Heart right ventricle (tissue), 16 donors: ENCODE data around the gene C1R. TPM values are rescaled to one million over a fixed set of nuclear protein-coding genes. Genes with fewer than 3 reads are reported as not detected.

Experiments
- ATAC-seq, 8 donors: fragments of 200-7000 bp; cut with Tn5 transposase; one replicate each; pipeline ENCODE4 v1.9.1; 2020; ENCODE audit warnings: mild to moderate bottlenecking in 8 of 8, moderate library complexity in 8 of 8, moderate number of reproducible peaks in 1 of 8
- DNase-seq, 2 donors: peaks; one replicate each; pipeline ENCODE4 v3.0.0-alpha.2; 2020
- H3K27ac ChIP-seq, 10 donors: fragments of 200-600 bp; sonication (generic) in 2 of 10; one replicate each; pipeline versions ENCODE4 v1.5.0 to v1.8.0; 2020 to 2022; ENCODE audit warnings: mild to moderate bottlenecking in 3 of 10
- H3K27me3 ChIP-seq, 7 donors: fragments of 200-600 bp; one replicate each; pipeline ENCODE4 v1.8.0; 2021 to 2022; ENCODE audit warnings: mild to moderate bottlenecking in 2 of 7
- H3K36me3 ChIP-seq, 9 donors: fragments of 200-600 bp; sonication (generic) in 1 of 9; one replicate each; pipeline versions ENCODE4 v1.5.0 to v1.8.0; 2020 to 2022; ENCODE audit warnings: mild to moderate bottlenecking in 2 of 9
- H3K4me1 ChIP-seq, 9 donors: fragments of 200-600 bp; sonication (generic) in 1 of 9; one replicate each; pipeline versions ENCODE4 v1.5.0 to v1.8.0; 2020 to 2022; ENCODE audit warnings: mild to moderate bottlenecking in 4 of 9
- H3K4me3 ChIP-seq, 10 donors: fragments of 200-600 bp; sonication (generic) in 2 of 10; one replicate each; pipeline versions ENCODE4 v1.5.0 to v1.8.0; 2020 to 2022; ENCODE audit warnings: mild to moderate bottlenecking in 7 of 10, moderate library complexity in 2 of 10
- H3K9me3 ChIP-seq, 11 donors: fragments of 200-600 bp in 10 of 11; sonication (generic) in 2 of 11; one replicate each; pipeline versions ENCODE4 v1.5.0 to v1.8.0; 2013 to 2022; ENCODE audit warnings: mild to moderate bottlenecking in 2 of 11, control low read depth in 1 of 11, moderate library complexity in 1 of 11
- WGBS, 2 donors: extraction: QIAGEN DNeasy Blood & Tissue Kit; methylation state at CpG; one replicate each; pipeline ENCODE4 v1.1.7; 2013; ENCODE audit warnings: inconsistent platforms in 1 of 2; 5-methylcytosine and 5-hydroxymethylcytosine counted together
- intact Hi-C, 10 donors: fragments of 100-400 bp; cut with DNase I; formaldehyde crosslinking; loops; one replicate each; pipeline versions ENCODE4 v1.11.1 to v1.14.2; 2022
- polyA plus RNA-seq, 2 donors: library from polyadenylated mRNA; stranded (reverse); fragments of 200-250 nt; gene quantifications; one replicate each; pipeline ENCODE4 v1.2.3, GENCODE V29; 2013
- total RNA-seq, 10 donors: library from RNA; stranded (reverse); fragmentation: NEBNext Ultra II Directional in 3 of 10; extraction: Animal tissue kit (Norgen Biotek cat#: 25700) in 3 of 10; gene quantifications; one replicate each; pipeline versions ENCODE4 v1.2.1 to v1.2.4, GENCODE V29; 2021 to 2023
- TF ChIP-seq, protein P1 (sequence below), 9 donors: fragments of 200-600 bp; sonication (generic) in 2 of 9; IDR thresholded peaks; one replicate each; pipeline versions ENCODE4 v1.5.0 to v1.8.0; 2021 to 2022; ENCODE audit warnings: antibody characterized with exemption in 9 of 9, mild to moderate bottlenecking in 5 of 9, moderate library complexity in 1 of 9
- donor health status: Arrhythmogenic right ventricular cardiomyopathy.
- donor health status: ischemic (EF 13 %, LVEDD 7.1; RV severe dilation, severe dysfunction).
- donor health status: healthy with polysubstance abuse.
- donor health status: DM: no; HTN: yes; CAD: no.
- donor health status: DM: no; HTN: no; CAD: no.
- donor health status: ischemic (EF 25% LVEDD 6.9; RV normal size, moderate dysfunction).
- donor health status: ischemic (EF 25% LVEDD 5.7; RV mildly dilated, moderate dysfunction).
- donor health status: healthy.
- donor health status: DM: yes; HTN: yes; CAD: no.
- donor health status: Ischemic cardiomyopathy.
- donor health status: ischemic (EF 35%, LVEDD 5.7; RV mildly dilated, moderate dysfunction).
- donor health status: nonischemic (EF 11% LVEDD 7.7; RV severe dilation, severe dysfunction).
- donor health status: DM: yes; HTN: yes; CAD: no.
- donor health status: PGD.
- donor health status: ischemic (EF 29% LVEDD 5.4; RV normal size, mild dysfunction).
- donor health status: nonischemic (EF 23%, LVEDD 6.1; RV moderate dilation, normal function).

The C1R gene
- total and polyA plus RNA-seq, 12 donors = 19.9 to 238 (median 71.9) TPM

GRCh38 chr12:7068240-7068993 is 23.8 kb downstream of the C1R start:
- no peak overlapping the region for H3K4me3 ChIP-seq
- 36 to 49% methylated on average over 11 of the region's 11 CpGs for WGBS, 2 donors
- peaks cover 0 to 25% (median 18%) of the 10 kb centered on the region in 9 donors for H3K4me1 ChIP-seq
- TF ChIP-seq, protein P1, sequence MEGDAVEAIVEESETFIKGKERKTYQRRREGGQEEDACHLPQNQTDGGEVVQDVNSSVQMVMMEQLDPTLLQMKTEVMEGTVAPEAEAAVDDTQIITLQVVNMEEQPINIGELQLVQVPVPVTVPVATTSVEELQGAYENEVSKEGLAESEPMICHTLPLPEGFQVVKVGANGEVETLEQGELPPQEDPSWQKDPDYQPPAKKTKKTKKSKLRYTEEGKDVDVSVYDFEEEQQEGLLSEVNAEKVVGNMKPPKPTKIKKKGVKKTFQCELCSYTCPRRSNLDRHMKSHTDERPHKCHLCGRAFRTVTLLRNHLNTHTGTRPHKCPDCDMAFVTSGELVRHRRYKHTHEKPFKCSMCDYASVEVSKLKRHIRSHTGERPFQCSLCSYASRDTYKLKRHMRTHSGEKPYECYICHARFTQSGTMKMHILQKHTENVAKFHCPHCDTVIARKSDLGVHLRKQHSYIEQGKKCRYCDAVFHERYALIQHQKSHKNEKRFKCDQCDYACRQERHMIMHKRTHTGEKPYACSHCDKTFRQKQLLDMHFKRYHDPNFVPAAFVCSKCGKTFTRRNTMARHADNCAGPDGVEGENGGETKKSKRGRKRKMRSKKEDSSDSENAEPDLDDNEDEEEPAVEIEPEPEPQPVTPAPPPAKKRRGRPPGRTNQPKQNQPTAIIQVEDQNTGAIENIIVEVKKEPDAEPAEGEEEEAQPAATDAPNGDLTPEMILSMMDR (IDR thresholded peaks at IDR 0.05) = no peak
- peak; percentile 47 to 55 for DNase-seq
- H3K27me3 ChIP-seq = no peaks in the 10 kb centered on the region
- intact Hi-C loops = loop anchor here in 1 of 10 donors (2.0 kb wide), 1 partner anchor 24 kb away; the partner anchor contains the start of gene C1R
- H3K27ac ChIP-seq = peak overlapping the region in 8 of 10 donors; percentile 20 to 74 (median 49)
- peaks cover 0 to 53% (median 0%) of the 10 kb centered on the region in 9 donors for H3K36me3 ChIP-seq
- peak; percentile 65 to 96 (median 90) for ATAC-seq
- no peaks in the 10 kb centered on the region for H3K9me3 ChIP-seq

GRCh38 chr12:7067096-7067495 is 25.1 kb downstream of the C1R start:
- H3K27ac ChIP-seq = no peak overlapping the region
- WGBS, 2 donors = 83 to 85% methylated on average over 7 of the region's 7 CpGs
- no peak for ATAC-seq
- H3K4me1 ChIP-seq = peaks cover 0 to 25% (median 18%) of the 10 kb centered on the region in 9 donors
- no peaks in the 10 kb centered on the region for H3K9me3 ChIP-seq
- DNase-seq = no peak
- TF ChIP-seq, protein P1 (IDR thresholded peaks at IDR 0.05) = no peak
- no peaks in the 10 kb centered on the region for H3K27me3 ChIP-seq
- H3K36me3 ChIP-seq = peaks cover 0 to 60% (median 0%) of the 10 kb centered on the region in 9 donors
- H3K4me3 ChIP-seq = no peak overlapping the region
- intact Hi-C loops = no loop called here

- DNase-seq = no peak
- H3K4me1 ChIP-seq = peaks cover 0 to 25% (median 18%) of the 10 kb centered on the region in 9 donors
- intact Hi-C loops = no loop called here
- no peak overlapping the region for H3K27ac ChIP-seq
- H3K27me3 ChIP-seq = no peaks in the 10 kb centered on the region
- no peaks in the 10 kb centered on the region for H3K9me3 ChIP-seq
- no peak overlapping the region for H3K4me3 ChIP-seq
- ATAC-seq = no peak
- TF ChIP-seq, protein P1 (IDR thresholded peaks at IDR 0.05) = no peak
- H3K36me3 ChIP-seq = peaks cover 0 to 60% (median 0%) of the 10 kb centered on the region in 9 donors
- 86 to 95% methylated on average over 2 of the region's 2 CpGs for WGBS, 2 donors
These were observed 25.6 kb downstream of the C1R start for GRCh38 chr12:7066596-7066995.

DNA sequence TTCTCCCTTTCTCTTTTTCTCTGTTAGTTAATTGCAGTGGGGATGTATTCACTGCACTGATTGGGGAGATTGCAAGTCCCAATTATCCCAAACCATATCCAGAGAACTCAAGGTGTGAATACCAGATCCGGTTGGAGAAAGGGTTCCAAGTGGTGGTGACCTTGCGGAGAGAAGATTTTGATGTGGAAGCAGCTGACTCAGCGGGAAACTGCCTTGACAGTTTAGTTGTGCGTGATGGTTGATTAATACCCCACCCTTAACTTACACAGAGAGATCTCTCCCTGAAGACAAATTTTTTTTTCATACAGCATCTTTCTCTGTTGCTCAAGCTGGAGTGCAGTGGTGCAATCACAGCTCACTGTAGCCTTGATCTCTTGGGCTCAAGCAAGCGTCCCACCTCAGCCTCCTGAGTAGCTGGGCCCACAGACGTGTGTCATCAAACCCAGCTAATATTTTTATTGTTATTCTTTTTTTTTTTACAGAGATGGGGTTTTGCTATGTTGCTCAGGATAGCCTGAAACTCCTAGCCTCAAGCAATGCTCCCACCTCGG is 27.1 kb downstream of the C1R start:
- Histone ChIP-seq H3K36me3 (peaks cover 0 to 56% (median 0%) of the 10 kb centered on the region in 9 donors), H3K27me3 (no peaks in the 10 kb centered on the region), H3K4me3 (no peak overlapping the region), H3K27ac (no peak overlapping the region), H3K9me3 (no peaks in the 10 kb centered on the region), H3K4me1 (peaks cover 0 to 35% (median 26%) of the 10 kb centered on the region in 9 donors)
- TF ChIP-seq, protein P1 (IDR thresholded peaks at IDR 0.05) = no peak
- intact Hi-C loops = no loop called here
- no peak for DNase-seq
- 91 to 93% methylated on average over 7 of the region's 7 CpGs for WGBS, 2 donors
- ATAC-seq = no peak
